Spleen (tissue), 11 donors: Measurements from ENCODE around the gene ADGRG1. TPM values are rescaled to one million over a fixed set of nuclear protein-coding genes. Genes with fewer than 3 reads are reported as not detected.

Source experiments
- DNase-seq: peaks from one replicate; pipeline ENCODE4 v3.0.0-alpha.2; 2020
- H3K27ac ChIP-seq, 8 donors: fragments of 200-600 bp; sonication (generic) in 7 of 8; 1 replicate in 4 of 8; 2 replicates in 4 of 8; pipeline versions ENCODE4 v1.5.0 to v1.8.0; 2016 to 2021; ENCODE audit warnings: inconsistent platforms in 4 of 8, mild to moderate bottlenecking in 4 of 8, moderate library complexity in 1 of 8
- H3K27me3 ChIP-seq, 7 donors: fragments of 200-600 bp; sonication (generic) in 6 of 7; replicated peaks in 1 of 7; 1 replicate in 4 of 7; 2 replicates in 3 of 7; pipeline versions ENCODE4 v1.5.0 to v1.8.0; 2016 to 2021; ENCODE audit warnings: inconsistent platforms in 3 of 7, mild to moderate bottlenecking in 1 of 7
- H3K36me3 ChIP-seq, 6 donors: fragments of 200-600 bp; sonication (generic) in 5 of 6; 1 replicate in 4 of 6; 2 replicates in 2 of 6; pipeline versions ENCODE4 v1.5.0 to v1.8.0; 2016 to 2021; ENCODE audit warnings: inconsistent platforms in 2 of 6
- H3K4me1 ChIP-seq, 6 donors: fragments of 200-600 bp; sonication (generic) in 5 of 6; 1 replicate in 3 of 6; 2 replicates in 3 of 6; pipeline versions ENCODE4 v1.5.0 to v1.8.0; 2016 to 2021; ENCODE audit warnings: inconsistent platforms in 3 of 6
- H3K4me3 ChIP-seq, 8 donors: fragments of 200-600 bp; sonication (generic) in 7 of 8; 1 replicate in 4 of 8; 2 replicates in 4 of 8; pipeline versions ENCODE4 v1.5.0 to v1.8.0; 2016 to 2021; ENCODE audit warnings: inconsistent platforms in 4 of 8, mild to moderate bottlenecking in 4 of 8, moderate library complexity in 2 of 8
- H3K9me3 ChIP-seq, 8 donors: fragments of 200-600 bp; sonication (generic) in 7 of 8; 1 replicate in 4 of 8; 2 replicates in 4 of 8; pipeline versions ENCODE4 v1.5.0 to v1.8.0; 2016 to 2021; ENCODE audit warnings: inconsistent platforms in 4 of 8
- POLR2A ChIP-seq, 3 donors: fragments of 450-650 bp; IDR thresholded peaks; one replicate each; pipeline ENCODE4 v1.5.1; 2017; ENCODE audit warnings: antibody characterized with exemption in 3 of 3, mild to moderate bottlenecking in 1 of 3
- POLR2AphosphoS5 ChIP-seq, 3 donors: sonication (generic); formaldehyde crosslinking; IDR thresholded peaks; one replicate each; pipeline ENCODE4 v1.5.1; 2017; ENCODE audit warnings: antibody characterized with exemption in 3 of 3
- WGBS, 5 donors: extraction: QIAGEN DNeasy Blood & Tissue Kit in 3 of 5; methylation state at CpG; one replicate each; pipeline versions ENCODE4 v1.1.5 to v1.1.7; 2013 to 2018; 5-methylcytosine and 5-hydroxymethylcytosine counted together
- intact Hi-C: fragments of 100-400 bp; cut with DNase I; formaldehyde crosslinking; loops from one replicate; pipeline ENCODE4 v1.15.0; 2023; ENCODE audit warnings: low total_unique reads
- polyA plus RNA-seq, 3 donors: library from polyadenylated mRNA; stranded (reverse); fragments of 200-250 nt; gene quantifications; one replicate each; pipeline ENCODE4 v1.2.1, GENCODE V29; 2013
- total RNA-seq, 7 donors: library from RNA; depleted of rRNA in 3 of 7; stranded (reverse); fragments of >200 nt in 3 of 7; fragmentation: NEBNext Ultra II Directional in 4 of 7; extraction: Animal tissue kit (Norgen Biotek cat#: 25700) in 4 of 7; gene quantifications; one replicate each; pipeline versions ENCODE4 v1.1.0 to v1.2.1, GENCODE V29; 2016 to 2021
- TF ChIP-seq, protein P1 (sequence below), 11 experiments: fragments of 200-600 bp in 7 of 11; fragments of 450-650 bp in 4 of 11; sonication (generic) in 4 of 11; IDR thresholded peaks in 8 of 11; conservative IDR thresholded peaks in 3 of 11; 1 replicate in 7 of 11; 2 replicates in 4 of 11; pipeline versions ENCODE4 v1.4.0 to v1.8.0; 2016 to 2021; ENCODE audit warnings: antibody characterized with exemption in 11 of 11, inconsistent platforms in 4 of 11, mild to moderate bottlenecking in 1 of 11
- donor health status: healthy with polysubstance abuse.
- donor health status: DM: no; HTN: no; CAD: no; lungs with moderate emphysema.
- donor health status: DM: no; HTN: no; CAD: no.
- donor health status: Bipolar disorder and iron deficiency.
- donor health status: healthy.
- donor health status: DM: no; HTN: no; CAD: no.
- donor health status: DM: yes; HTN: yes; CAD: no.

ADGRG1 gene
- total and polyA plus RNA-seq, 10 donors, result 1.0 to 23.7 (median 8.2) TPM

DNA sequence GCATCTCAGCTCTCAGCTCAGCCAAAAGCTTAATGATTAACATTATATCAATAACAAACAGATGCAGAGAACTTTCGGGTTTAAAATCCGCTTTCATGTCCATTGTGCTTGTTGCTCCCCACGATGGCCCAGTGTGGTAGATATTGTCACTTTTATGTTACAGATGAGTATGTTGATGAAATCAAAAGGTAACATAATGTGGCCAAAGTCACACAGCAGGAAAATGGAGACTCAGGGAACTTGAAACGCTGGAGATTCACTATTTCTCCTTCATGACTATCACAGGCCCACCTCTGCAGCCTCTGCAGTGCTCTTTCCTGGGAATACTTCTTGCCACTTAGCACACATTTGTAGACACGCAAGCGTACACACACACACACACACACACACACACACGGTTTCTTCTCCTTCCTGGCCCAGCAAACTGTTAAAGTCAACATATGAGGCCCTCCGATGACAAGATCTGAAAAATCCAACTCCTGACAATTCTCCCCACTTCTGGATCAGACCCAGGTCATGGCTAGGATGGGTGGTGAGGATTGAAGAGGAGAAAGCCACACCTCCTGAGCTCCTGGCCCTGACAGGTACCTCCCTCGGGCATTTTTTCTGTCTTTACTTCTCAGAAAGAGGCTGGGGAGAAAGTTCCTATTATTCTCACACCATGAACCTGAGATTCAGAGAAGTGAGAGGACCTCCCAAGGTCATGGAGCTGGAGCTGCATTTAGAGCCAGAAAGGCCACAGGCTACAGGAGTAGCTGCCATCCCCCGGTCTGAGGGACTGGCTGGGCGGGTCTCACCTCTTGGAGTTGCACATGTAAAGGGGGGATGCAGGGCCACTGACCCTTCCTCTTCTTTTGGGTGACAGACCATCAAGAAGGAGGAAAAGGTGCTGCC is 75.8 kb downstream of the ADGRG1 start:
- no peak for DNase-seq
- H3K9me3 ChIP-seq, result no peaks in the 10 kb centered on the region
- peaks cover 0 to 8% (median 0%) of the 10 kb centered on the region in 6 donors for H3K4me1 ChIP-seq
- no peak overlapping the region for H3K27ac ChIP-seq
- 67 to 86% (median 84%) methylated on average over 10 to 11 of the region's 11 CpGs for WGBS, 5 donors
- H3K4me3 ChIP-seq, result no peak overlapping the region
- intact Hi-C loops, result no loop called here
- no peaks in the 10 kb centered on the region for H3K27me3 ChIP-seq
- no peaks in the 10 kb centered on the region for H3K36me3 ChIP-seq
- TF ChIP-seq POLR2AphosphoS5 (IDR thresholded peaks at IDR 0.05) (no peak), POLR2A (IDR thresholded peaks at IDR 0.05) (no peak)
- TF ChIP-seq, protein P1, sequence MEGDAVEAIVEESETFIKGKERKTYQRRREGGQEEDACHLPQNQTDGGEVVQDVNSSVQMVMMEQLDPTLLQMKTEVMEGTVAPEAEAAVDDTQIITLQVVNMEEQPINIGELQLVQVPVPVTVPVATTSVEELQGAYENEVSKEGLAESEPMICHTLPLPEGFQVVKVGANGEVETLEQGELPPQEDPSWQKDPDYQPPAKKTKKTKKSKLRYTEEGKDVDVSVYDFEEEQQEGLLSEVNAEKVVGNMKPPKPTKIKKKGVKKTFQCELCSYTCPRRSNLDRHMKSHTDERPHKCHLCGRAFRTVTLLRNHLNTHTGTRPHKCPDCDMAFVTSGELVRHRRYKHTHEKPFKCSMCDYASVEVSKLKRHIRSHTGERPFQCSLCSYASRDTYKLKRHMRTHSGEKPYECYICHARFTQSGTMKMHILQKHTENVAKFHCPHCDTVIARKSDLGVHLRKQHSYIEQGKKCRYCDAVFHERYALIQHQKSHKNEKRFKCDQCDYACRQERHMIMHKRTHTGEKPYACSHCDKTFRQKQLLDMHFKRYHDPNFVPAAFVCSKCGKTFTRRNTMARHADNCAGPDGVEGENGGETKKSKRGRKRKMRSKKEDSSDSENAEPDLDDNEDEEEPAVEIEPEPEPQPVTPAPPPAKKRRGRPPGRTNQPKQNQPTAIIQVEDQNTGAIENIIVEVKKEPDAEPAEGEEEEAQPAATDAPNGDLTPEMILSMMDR (IDR thresholded peaks at IDR 0.05 in 8 of 11, conservative IDR thresholded peaks at IDR 0.05 in 3 of 11), result no peak

DNA sequence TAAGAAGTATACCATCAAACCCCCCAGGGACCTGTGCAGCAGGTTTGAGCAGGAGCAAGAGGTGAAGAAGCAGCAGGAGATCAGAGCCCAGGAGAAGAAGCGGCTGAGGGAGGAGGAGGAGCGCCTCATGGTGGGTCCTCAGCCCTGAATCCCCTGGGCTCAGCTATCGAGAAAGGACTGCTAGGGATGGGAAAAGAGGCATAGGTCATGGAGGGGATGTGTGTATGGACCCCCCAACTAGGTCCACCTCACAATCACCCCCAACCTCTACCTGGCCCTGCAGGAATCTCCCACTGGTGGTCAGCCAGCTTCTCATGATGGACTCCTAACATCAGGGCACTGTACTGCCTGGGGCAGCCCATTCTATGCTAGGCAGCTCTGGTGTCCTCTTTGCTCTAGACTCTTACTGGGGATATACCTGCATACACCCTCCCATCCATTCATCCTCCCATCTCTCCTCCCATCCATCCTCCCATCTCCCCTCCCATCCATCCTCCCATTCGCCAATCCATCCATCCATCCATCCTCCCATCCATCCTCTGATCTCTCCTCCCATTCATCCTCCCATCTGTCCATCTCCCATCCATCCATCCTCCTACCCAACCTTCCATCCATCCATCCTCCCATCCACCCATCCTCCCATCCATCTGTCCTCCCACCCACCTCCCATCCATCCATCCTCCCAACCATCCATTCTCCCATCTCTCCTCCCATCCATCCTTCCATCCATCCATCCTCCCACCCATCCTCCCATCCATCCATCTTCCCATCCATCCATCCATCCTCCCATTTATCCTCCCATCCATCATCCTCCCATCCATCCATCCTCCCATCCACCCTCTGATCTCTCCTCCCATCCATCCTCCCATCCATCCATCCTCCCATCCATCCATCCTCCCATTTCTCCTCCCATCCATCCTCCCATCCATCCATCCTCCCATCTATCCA is 76.7 kb downstream of the ADGRG1 start:
- Histone ChIP-seq H3K4me3 (no peak overlapping the region), H3K36me3 (no peaks in the 10 kb centered on the region), H3K9me3 (no peaks in the 10 kb centered on the region), H3K27me3 (no peaks in the 10 kb centered on the region), H3K4me1 (peaks cover 0 to 8% (median 0%) of the 10 kb centered on the region in 6 donors), H3K27ac (no peak overlapping the region)
- 90 to 96% (median 92%) methylated on average over 3 to 4 of the region's 4 CpGs for WGBS, 5 donors
- intact Hi-C loops, result no loop called here
- TF ChIP-seq POLR2A (IDR thresholded peaks at IDR 0.05) (no peak), POLR2AphosphoS5 (IDR thresholded peaks at IDR 0.05) (no peak)
- TF ChIP-seq, protein P1 (IDR thresholded peaks at IDR 0.05 in 8 of 11, conservative IDR thresholded peaks at IDR 0.05 in 3 of 11), result no peak
- DNase-seq, result no peak

DNA sequence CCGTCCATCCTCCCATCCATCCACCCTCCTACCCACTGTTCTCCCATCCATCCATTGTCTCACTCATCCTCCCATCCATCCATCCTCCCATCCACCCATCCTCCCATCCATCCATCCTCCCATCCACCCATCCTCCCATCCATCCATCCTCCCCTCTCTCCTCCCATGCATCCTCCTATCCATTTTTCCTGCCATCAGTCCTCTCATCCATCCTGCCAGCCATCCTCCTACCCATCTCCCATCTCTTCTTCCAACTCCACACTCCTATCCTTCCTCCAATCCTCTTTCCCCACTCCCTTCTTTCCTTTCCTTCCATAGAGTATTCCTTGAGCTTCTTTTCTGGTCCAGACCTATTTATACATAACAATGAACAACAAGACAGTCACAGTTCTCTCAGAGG is 78.3 kb downstream of the ADGRG1 start:
- no peak overlapping the region for H3K4me3 ChIP-seq
- H3K27ac ChIP-seq, result no peak overlapping the region
- no peaks in the 10 kb centered on the region for H3K9me3 ChIP-seq
- 76 to 92% (median 82%) methylated on average over 1 of the region's 1 CpG; no CpG with 5 or more reads in 1 of the 5 donors for WGBS, 5 donors
- no peak for DNase-seq
- intact Hi-C loops, result no loop called here
- H3K27me3 ChIP-seq, result no peaks in the 10 kb centered on the region
- no peaks in the 10 kb centered on the region for H3K4me1 ChIP-seq
- TF ChIP-seq, protein P1 (IDR thresholded peaks at IDR 0.05 in 8 of 11, conservative IDR thresholded peaks at IDR 0.05 in 3 of 11), result no peak
- TF ChIP-seq POLR2A (IDR thresholded peaks at IDR 0.05) (no peak), POLR2AphosphoS5 (IDR thresholded peaks at IDR 0.05) (no peak)
- no peaks in the 10 kb centered on the region for H3K36me3 ChIP-seq
